Esophagus muscularis mucosa (tissue), 4 donors: Measurements from ENCODE around the gene OR52L1.

ENCODE experiments used
- EP300 ChIP-seq: sonication (generic); formaldehyde crosslinking; IDR thresholded peaks from one replicate; pipeline ENCODE4 v1.6.1; 2017; ENCODE audit warnings: antibody characterized with exemption
- POLR2A ChIP-seq: fragments of 450-650 bp; IDR thresholded peaks from one replicate; pipeline ENCODE4 v1.6.1; 2017; ENCODE audit warnings: antibody characterized with exemption, moderate library complexity, mild to moderate bottlenecking, low read depth
- TF ChIP-seq, protein P1 (sequence below), 3 experiments: fragments of 200-600 bp in 2 of 3; fragments of 450-650 bp in 1 of 3; sonication (generic) in 2 of 3; IDR thresholded peaks; one replicate each; pipeline ENCODE4 v1.5.1; 2017 to 2019; ENCODE audit warnings: antibody characterized with exemption in 3 of 3, mild to moderate bottlenecking in 2 of 3, moderate library complexity in 1 of 3

DNA sequence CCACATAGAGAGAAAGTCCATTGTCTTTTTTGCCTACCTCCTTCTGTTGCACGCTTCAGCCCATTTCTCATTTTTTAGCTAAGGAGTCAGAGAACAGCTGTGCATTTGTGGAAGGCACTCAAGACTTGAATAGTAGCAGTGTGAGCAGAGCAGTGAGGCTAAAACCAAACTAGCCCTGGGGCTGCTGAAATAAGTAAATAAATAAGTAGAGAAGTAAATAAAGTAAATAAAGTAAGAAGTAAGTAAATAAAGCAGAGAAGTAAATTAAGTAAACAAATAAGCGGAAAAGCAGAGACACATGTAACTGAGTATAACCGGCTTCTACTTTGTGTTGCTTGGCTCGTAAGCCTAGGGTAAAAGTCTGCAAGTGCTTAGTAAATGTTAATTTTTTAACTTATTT, 2.4 kb upstream of the OR52L1 start:
- TF ChIP-seq, protein P1, sequence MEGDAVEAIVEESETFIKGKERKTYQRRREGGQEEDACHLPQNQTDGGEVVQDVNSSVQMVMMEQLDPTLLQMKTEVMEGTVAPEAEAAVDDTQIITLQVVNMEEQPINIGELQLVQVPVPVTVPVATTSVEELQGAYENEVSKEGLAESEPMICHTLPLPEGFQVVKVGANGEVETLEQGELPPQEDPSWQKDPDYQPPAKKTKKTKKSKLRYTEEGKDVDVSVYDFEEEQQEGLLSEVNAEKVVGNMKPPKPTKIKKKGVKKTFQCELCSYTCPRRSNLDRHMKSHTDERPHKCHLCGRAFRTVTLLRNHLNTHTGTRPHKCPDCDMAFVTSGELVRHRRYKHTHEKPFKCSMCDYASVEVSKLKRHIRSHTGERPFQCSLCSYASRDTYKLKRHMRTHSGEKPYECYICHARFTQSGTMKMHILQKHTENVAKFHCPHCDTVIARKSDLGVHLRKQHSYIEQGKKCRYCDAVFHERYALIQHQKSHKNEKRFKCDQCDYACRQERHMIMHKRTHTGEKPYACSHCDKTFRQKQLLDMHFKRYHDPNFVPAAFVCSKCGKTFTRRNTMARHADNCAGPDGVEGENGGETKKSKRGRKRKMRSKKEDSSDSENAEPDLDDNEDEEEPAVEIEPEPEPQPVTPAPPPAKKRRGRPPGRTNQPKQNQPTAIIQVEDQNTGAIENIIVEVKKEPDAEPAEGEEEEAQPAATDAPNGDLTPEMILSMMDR (IDR thresholded peaks at IDR 0.05) = no peak
- TF ChIP-seq POLR2A (no peak), EP300 (no peak)
